ENCODE data around the gene MAGEA9B. TPM values are rescaled to one million over a fixed set of nuclear protein-coding genes. Genes with fewer than 3 reads are reported as not detected.

MAGEA9B gene
- total RNA-seq, 1 experiment from 2014 or later: 0.47 TPM

GRCh38 chrX:149568701-149569296 lies 18.5 kb downstream of the MAGEA9B start:
- Histone ChIP-seq H3K36me3 (ENCODE audit: control insufficient read depth in 1 of 2, insufficient read depth in 2 of 2, low read length in 2 of 2) (no peaks in the 10 kb centered on the region), H3K27ac (ENCODE audit: low read depth, low read length) (no peak overlapping the region), H3K79me2 (ENCODE audit: insufficient read depth, low read length) (no peaks in the 10 kb centered on the region), H4K20me1 (ENCODE audit: insufficient read depth) (no peaks in the 10 kb centered on the region), H2AFZ (ENCODE audit: low read depth, low read length, poor library complexity, severe bottlenecking) (no peak overlapping the region), H3K4me2 (ENCODE audit: low read length) (no peak overlapping the region), H3K9ac (ENCODE audit: low read length) (no peak overlapping the region), H3K9me2 (ENCODE audit: insufficient read depth) (no peaks in the 10 kb centered on the region), H3K4me3 (replicated peaks in 1 of 2; ENCODE audit: low read depth in 1 of 2, low read length in 2 of 2) (no peak overlapping the region), H3K27me3 (ENCODE audit: insufficient read depth, low read length) (no peaks in the 10 kb centered on the region), H3K9me3 (ENCODE audit: control insufficient read depth in 1 of 2, insufficient read depth in 1 of 2, low read depth in 1 of 2, low read length in 2 of 2) (no peaks in the 10 kb centered on the region), H3K4me1 (ENCODE audit: control insufficient read depth in 1 of 2, insufficient read depth in 2 of 2, low read length in 2 of 2) (no peaks in the 10 kb centered on the region)
- DNase-seq (ENCODE audit: low read depth, low spot score): no peak
- RAD21 ChIA-PET (ENCODE audit: low non-redundant PET in 1 of 2, low total read pairs in 2 of 2, uncharacterized antibody in 2 of 2, unreplicated experiment in 2 of 2): no interaction called here
- ATAC-seq: no peak
- intact Hi-C loops (cut with micrococcal nuclease): no loop called here
- no TSS peak for BruUV-seq (replicated peaks)
- CTCF ChIA-PET: no interaction called here
- POLR2A ChIA-PET: no interaction called here
- TF ChIP-seq, protein P1, sequence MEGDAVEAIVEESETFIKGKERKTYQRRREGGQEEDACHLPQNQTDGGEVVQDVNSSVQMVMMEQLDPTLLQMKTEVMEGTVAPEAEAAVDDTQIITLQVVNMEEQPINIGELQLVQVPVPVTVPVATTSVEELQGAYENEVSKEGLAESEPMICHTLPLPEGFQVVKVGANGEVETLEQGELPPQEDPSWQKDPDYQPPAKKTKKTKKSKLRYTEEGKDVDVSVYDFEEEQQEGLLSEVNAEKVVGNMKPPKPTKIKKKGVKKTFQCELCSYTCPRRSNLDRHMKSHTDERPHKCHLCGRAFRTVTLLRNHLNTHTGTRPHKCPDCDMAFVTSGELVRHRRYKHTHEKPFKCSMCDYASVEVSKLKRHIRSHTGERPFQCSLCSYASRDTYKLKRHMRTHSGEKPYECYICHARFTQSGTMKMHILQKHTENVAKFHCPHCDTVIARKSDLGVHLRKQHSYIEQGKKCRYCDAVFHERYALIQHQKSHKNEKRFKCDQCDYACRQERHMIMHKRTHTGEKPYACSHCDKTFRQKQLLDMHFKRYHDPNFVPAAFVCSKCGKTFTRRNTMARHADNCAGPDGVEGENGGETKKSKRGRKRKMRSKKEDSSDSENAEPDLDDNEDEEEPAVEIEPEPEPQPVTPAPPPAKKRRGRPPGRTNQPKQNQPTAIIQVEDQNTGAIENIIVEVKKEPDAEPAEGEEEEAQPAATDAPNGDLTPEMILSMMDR (IDR thresholded peaks at IDR 0.05 in 2 of 3, conservative IDR thresholded peaks at IDR 0.05 in 1 of 3; ENCODE audit: borderline replicate concordance in 1 of 3, insufficient read depth in 1 of 3, low read depth in 2 of 3, low read length in 2 of 3): no peak
- TF ChIP-seq YY1 (IDR thresholded peaks at IDR 0.05; ENCODE audit: extremely low read depth, insufficient replicate concordance, low read depth, low read length) (no peak), EZH2 (IDR thresholded peaks at IDR 0.05) (no peak), SP1 (IDR thresholded peaks at IDR 0.05; ENCODE audit: low read depth) (no peak), SIN3A (IDR thresholded peaks at IDR 0.05; ENCODE audit: low read depth) (no peak), JUND (IDR thresholded peaks at IDR 0.05) (no peak), RAD21 (IDR thresholded peaks at IDR 0.05; ENCODE audit: low read depth) (no peak)
- TF ChIP-seq, protein P2, sequence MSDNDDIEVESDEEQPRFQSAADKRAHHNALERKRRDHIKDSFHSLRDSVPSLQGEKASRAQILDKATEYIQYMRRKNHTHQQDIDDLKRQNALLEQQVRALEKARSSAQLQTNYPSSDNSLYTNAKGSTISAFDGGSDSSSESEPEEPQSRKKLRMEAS (IDR thresholded peaks at IDR 0.05): no peak

Data from HCT116 (cell line).